ENCODE measurements around the gene QPCT.
"Not testable (repeated sequence)": the region's sequence is repeated elsewhere in the genome, so short reads cannot be mapped to it uniquely, and the experiment has no call there.

QPCT gene

DNA sequence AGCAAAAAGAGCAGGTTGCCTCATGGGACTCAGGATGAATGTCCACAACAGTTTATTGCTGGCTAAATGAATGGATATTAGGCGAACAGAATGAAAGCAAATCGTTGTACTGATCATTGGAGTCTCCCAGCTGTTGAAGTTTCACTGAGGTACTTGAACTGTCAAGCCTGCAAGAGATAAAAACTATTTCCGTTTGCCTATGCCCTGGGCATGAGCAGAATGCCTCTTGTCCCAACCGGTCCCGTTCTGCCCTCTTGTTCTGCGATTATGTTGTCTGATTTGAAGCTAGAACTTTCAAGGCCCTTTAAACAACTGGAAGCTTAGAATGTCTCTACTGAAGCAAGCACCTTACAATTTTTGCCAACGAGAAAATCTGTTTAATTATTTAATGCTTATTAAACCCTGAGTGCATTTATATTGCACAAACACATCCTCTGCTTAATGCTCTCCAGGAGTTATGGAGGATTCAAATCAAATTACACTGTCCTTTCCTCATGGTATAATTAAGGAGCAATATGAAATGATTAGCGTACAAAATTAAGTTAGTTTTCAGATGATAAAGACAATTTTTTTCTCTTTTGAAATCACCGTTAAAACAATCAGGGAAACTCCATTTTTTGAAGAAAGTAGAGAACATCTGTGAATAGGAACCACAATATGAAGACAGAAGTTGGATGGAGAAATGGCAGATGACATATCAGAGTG, 17.7 kb downstream of the QPCT start:
- DNase-seq, result no peak

DNA sequence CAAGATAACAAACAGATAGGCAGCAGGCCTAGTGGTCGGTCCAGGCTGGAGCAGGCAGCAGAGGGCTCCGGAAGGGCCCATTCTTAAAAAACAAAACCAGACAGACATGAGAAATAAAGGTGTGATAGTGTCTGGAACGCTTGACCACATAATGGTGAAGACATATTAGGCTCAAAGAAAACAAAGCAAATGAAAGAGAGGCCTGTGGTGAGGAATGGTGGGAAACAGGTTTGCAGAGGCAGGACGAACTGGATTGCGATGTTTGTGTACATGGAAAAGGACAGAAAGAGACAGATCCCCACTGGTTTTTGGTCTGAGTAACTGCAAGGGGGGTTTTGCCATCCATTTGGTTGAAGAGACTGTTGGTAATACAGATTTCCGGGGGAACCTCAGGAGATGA, 19.9 kb downstream of the QPCT start:
- no peak for DNase-seq

DNA sequence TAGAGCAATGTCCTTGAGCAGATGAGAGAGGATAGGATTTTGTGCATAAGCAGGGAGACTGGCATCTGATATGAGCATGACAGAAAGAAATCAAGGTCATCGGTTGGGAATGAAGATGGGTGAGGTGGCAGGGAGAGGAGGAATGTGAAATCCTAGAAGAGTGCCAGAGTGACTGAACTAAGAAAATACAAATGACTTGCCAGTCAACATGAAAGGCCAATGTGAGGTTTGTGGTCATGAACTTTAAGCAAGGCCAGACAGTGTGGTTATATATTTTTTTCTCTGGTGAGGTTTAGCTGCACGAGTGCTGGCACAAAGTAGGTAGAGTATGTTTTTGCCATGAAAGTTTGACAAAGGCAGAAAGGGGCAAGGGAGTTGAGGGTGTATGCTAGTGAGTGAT, 21.2 kb downstream of the QPCT start:
- no peak for DNase-seq

DNA sequence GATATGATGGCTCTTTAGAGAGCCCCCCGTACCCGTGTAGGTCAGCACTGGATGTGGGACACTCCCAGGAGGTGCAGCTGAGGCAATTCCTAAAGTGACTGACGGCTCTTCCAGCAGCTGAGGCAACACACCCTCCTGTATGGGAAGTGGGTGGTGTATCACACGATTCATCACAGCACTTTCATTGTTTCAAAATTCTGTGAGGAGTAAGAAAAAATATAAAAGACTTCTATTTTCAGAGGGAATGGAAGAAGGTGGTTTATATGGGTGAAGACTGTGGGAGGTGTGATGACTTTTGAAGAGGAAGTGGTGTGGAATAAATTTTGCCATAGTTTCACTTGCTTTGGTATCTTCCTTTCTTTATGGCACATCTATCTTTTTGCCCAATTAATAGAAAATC, 22.3 kb downstream of the QPCT start:
- no peak for DNase-seq

DNA sequence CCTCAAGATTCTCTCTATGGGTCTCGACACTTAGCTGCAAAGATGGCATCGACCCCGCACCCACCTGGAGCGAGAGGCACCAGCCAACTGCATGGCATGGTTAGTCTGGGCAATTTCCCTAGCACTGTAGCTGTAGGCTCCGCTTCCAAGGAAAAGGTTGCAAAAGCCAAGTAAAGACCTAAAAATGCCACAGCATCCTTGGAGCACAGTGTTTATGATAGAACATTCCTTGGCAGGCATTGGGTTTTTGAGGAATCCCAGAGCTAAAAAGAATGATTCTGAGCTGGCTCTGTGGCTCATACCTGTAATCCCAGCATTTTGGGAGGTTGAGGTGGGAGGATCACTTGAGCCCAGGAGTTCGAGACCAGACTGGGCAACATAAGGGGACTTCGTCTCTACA, 22.9 kb downstream of the QPCT start:
- DNase-seq, result no peak

DNA sequence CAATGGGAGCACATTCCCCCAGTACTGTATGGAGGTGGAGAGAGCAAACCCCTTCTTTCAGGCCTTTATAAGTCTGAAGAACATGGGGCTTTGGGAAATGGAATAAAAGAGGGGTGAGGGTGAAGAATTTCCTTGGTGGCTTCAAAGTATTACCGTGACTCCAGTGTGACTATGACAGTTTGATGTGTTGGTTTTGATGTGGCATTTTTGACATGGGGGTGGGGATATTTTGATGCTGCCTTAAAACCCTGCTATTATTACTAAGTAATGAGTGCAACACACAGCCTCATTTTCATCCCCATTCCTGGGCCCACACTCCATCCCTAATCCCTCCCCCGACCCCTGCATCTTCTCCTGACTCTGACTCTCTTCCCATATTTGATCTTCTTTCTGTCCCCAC, 23.6 kb downstream of the QPCT start:
- DNase-seq, result no peak

DNA sequence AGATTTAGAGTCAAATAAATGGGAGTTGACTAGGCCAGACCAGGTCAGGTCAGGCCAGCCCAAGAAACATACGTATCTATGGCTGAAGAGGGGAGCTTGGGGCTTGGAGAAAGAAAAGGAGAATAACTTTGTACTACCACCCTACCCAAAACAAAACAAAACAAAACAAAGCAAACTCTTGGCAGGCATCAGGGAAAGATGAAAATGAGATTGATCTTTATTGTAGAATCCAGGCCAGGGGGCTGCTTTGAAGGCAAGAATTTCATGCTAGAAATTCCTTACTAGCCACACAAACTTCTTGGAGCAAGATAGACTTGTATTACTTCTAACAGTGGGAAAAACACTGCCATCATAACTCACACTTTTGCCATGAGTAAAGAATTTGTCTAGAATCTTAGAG, 26.2 kb downstream of the QPCT start:
- DNase-seq, result no peak

DNA sequence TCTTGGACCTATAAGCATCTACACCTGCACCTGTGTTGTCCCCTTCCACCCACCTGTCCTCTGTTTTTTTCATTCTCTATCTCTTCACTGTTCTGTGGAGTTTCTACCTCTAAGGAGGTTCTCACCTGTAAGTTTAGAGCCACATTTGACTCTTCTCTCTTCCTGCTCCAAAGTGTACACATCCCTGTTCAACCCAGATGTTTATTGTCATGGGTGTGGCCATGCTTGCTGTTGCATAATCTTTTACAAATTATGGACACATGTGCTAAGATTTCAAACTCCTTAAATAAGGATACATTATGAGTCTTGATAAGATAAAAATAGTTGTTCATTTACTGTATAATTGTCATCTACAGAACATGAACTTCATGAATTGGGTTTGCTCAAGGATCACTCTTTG, 27.6 kb downstream of the QPCT start:
- no peak for DNase-seq

DNA sequence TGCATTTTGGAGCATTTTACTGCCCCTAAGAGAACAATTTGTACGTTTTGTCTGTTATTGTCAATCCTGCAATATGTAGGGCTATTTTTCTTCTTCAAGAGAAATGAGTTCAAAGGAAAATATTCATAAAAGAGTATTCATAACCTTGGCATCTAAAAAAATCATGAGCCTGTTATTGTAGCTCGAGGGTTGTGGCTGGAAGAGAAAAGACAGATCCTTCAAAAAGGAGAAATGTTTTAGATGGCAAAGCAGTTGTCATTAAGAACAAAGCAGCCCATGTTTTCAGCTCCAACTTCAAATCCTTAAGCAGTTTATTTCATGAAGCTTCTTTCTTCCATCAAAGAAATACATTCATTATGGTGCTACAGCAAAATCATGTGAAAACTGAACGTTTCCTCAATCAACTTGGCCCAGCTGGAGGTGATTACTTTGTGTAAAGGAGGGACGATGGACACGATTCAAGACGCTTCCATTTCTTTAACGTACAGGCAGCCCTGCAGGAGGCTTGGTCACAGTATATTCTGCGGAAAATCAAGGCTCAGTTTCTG, 31.4 kb downstream of the QPCT start:
- no peak for DNase-seq

DNA sequence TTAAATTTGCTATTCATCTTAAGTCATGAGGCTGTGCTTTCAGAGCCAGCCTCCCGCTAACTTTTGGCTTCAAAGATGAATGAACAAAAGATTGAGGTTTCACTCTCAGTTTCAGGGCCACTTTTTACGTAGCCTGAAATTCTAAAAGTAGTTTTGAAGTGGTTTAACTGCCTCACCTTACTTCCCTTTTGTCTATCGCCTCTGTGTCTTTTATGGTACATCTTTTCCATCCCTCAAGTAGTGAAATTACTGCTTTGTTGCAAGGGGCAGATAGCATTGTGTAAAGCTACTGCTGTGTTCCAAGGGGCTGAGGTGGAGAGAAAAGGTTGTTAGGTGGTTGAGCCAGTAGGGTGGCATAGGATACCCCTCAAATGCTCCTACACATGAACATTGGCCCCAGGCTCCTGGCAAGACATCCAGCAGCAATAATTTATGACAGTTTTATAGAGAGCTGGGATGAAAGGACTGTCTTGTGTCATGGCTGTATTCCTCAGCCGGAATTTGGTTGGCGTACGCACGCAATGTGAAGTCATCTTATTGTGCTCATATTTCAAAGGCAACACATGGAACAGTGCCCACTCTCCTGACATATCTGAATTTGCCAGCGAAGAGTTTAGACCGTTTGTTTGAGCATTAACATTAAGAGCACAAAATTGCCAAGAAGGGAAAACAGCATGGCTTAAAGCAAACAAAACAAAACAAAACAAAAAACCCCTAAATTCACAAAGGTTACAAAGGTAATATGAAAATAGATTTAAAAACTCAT, 32.2 kb downstream of the QPCT start:
- DNase-seq, result no peak

DNA sequence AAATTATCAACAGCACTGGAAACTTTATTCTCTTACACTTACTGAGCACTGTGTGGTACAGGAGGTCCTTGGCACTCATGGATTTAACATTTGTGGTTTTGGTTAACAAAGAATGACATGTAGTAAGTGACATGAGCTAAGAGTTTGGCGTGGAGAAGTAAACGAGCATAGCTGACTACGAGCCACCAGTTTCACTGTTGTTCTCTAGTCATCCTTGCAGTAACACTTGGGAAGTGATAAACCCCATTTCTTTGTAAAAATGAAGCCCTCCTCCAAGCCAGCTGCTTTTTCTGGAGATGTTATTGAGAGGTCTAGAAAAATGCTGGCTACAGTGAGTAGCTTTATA, 32.7 kb downstream of the QPCT start:
- DNase-seq, result no peak

DNA sequence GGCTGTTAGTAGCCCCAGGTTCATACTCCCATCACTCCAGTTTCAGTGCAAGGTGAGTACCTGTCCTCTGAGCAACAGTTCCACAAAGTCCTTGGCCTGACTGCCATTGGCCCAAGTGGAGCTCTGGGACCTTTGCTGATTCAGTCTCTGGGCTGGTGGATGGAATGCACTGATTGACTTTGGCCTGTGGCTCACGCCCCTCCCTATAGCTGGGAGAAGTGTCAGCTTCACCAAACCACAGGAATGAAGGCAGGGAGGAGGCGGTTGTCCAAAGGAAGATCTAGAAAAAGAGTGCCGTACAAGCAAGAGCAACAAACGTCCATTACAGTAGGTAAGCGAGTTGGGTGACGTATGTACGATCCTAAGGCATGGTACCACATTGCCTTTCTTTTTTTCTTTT, 34.0 kb downstream of the QPCT start:
- no peak for DNase-seq

DNA sequence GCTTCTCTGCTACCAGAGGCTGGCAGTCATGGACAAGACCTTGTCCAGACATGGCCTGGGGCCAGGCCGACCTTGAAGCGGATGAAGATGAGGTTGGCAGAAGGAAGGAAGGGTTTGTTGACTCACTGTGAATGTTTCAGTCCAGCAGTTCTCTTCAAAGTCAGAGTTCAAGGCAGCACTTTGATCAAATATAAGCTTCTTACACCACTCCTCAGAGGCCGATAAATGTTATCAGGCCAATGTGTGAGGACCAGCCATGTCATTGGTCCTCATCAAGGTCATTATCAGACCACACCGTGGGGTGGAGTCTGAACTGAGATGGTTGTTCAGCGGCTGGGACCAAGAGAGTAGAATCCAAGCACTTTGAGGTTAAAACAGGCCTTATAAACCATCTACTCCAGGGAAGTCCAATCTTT, 35.5 kb downstream of the QPCT start:
- no peak for DNase-seq

DNA sequence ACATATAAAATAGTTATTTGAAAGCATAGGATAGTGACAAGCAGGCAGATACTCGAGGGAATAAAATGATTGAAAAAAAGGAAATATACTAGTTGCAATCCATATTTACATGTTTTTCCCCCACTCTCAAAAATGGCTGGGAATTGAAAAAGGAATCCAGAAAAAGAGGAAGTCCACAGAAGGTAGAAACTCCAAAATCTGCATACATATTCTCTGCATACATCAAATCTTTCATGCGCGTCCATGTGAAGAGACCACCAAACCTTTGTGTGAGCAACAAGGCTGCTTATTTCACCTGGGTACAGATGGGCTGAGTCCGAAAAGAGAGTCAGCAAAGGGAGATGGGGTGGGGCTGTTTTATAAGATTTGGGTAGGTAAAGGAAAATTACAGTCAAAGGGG, 36.4 kb downstream of the QPCT start:
- not testable (repeated sequence) for DNase-seq

DNA sequence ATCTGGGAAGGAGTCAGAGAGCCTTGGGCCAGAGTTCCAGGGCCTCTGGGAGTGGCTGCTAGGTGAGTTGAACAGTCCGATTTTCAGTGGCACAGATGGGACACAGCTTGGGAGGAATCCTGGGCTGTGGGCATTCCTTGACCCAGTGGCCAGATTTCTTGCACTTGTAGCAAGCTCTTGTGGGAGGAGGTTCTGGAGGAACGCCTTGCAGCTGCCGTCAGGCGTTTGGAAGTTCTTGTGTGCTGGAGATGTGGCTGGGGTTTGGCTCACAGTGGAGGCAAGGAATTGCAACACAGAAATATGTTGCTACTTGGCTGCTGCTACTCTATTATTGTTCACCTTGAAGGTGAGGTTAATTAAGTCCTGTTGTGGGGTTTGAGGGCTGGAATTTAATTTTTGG, 39.8 kb downstream of the QPCT start:
- not testable (repeated sequence) for DNase-seq

DNA sequence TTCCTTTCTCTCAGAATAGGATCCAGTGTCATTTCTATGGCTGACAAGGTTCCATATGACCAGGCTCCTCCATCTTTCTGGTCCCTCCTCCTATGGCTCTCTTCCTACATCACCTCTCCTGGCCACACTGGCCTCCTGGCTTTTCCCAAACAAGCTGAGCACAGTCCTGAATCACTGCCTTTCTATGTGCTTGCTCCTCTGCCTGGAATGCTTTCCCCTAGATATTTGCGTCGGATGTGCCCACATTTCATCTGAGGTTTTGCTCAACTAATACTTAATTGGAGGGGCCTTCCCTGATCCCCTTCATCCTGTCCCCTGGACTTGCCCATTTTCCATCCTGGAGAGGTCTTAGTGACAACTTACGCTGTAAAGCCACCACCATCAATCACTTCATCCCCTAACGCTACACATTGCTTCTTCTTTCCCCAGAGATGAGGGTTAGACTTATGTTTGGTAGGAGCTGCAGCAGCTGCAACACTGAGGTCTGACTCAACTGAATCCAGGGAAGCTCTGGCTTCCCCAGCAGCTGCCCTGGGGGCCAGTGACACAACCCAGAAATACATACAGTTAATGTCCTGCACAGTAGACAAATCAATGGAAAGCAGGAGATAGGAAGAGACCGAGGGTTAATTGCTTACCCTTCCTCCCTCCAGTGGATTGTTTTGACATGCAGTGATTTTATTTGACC, 42.9 kb downstream of the QPCT start:
- no peak for DNase-seq

DNA sequence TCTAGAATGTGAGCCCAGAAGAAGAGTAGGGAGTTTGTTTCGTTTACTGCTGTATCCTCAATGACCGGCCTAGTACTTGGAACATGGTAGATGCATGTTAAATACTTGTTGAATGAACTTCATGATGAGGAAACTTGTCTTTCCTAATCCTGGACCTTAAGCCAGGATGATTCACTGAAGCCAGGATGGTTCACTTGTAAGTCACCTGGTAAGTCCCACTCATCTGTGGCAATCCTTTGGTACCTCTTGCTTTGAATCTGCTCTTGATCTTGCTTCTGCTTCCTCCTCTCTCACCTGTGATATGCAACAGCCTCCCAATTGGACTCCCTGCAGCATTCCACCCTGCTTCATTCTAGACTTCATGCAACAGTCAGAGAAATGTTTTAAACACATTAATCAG, 43.6 kb downstream of the QPCT start:
- no peak for DNase-seq

DNA sequence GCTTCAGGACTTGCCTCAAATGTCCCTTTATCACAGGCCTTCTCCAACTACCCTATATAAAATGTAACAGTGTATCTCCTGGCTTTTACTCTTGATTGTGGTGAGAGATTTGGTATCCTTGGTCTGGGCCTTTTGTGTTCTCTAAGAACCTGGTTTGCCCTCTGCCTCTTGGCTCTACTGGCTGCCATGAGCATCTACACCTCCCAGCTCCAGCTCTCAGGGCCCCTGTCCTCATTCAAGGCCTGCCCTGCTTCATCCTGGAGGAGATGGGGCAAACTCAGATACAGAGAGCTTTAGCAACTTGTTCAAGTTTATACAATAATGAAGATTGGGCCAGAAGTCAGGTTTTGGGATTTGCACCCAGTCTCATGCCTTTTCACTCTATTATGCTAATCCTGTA, 45.0 kb downstream of the QPCT start:
- DNase-seq, result no peak

DNA sequence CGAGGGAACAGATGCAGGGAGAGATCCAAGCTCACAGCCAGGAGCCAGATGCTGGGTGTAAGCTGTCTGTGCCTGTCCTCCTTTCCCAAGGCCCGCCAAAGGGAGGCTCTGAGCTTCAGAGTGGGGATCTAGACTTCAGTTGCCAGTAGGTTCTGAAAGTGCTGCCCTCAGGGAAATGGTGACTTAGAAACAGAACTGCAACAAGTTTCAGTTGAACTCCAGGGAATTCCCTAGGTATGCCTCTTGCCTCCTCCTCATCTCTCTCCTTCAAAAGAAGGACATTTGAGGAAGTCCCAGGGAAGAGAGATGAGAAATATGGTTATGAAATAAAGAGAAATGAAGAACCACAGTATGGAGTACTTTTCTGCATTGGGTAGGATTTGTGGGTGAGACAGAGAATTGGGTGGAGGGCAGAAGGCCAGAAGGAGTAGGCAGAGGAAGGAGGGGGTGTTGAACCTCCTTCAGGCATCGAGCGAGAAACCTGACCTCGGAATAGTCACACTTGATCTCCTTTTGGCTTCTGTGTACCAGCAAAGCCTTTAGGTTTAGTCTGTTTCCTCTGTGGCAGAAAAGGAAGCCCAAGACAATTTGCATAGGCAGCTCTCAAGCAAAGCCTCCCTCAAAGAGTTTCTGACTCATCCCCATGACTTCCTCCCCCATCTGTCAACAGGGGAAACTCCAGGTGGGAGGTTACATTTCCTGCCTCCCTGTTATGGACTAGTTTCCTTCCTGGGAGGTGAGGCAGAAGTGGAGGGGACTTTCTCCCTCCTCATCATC, 45.7 kb downstream of the QPCT start:
- peak; percentile 74 for DNase-seq

DNA sequence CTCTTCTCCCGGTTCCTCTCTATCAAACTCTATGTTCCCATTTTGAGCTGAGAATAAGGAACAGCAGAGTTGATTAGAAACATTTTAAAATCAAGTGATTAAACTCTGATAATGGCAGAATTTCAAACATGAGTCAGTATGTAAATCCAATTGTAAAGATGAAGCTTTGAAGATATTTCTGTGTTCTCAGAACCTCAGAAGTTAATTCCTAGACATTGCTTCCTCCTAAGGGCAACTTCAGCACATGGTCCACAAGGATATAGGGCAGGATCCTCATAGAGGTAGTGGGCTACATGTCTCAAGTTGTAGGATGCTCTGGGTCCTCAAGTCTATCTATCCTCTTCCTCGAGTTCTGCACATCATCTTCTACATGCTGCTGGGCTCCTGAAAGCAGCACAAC, 46.3 kb downstream of the QPCT start:
- no peak for DNase-seq

DNA sequence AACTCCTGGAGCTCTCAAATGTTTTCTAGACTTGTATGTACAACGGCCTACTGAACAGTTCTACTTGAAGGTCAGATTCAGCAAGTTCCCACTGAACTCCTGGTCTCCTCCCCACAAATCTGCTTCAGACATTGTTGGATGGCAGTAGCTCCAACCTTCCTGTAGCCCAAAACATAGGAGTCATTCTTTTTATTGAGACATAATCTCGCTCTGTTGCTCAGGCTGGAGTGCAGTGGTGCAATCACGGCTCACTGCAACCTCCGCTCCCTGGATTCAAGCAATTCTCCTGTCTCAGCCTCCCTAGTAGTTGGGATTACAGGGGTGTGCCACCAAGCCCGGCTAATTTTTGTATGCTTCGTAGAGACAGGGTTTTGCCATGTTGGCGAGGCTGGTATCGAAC, 47.3 kb downstream of the QPCT start:
- no peak for DNase-seq

DNA sequence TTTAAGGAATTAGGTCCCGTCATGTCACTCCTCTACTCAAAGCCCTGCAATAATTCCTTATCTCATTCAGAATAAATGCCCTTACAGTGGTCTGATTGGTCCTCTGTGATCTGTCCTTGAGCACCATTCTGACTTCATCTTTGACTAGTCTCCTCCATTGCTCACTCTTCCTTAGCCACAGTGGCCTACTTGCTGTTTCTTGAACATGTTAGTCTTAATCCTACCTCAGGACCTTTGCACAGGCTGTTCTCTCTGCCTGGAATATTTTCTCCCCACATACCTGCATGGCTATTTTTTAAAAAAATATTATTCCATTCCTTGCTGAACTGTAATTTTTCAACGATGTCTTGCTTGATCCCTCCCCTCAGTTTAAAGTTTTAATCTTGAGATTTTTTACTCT, 48.0 kb downstream of the QPCT start:
- DNase-seq, result no peak

DNA sequence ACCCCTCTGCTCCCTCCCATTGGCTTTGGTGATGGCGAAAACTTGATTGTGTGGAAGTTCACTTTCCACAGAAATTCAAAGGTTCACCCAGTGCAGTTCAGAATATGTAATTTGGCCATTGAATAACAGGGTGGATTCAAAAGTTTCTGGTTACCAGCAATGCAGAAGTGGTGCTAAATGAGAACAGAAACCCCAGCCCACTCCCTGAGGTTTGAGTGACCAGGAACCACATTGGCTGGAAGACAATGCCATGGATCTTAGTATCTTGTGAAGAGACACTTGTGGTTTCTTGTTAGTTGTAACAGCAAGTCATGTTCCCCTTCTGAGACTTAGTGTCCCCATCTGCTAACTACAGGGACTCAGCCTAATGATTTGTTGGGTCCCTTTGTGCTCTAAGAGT, 49.8 kb downstream of the QPCT start:
- no peak for DNase-seq

Data from CD4-positive, alpha-beta T cell treated with Interferon gamma for 1 hour (primary cell).